ENCODE data around the gene WBP1. TPM values are rescaled to one million over a fixed set of nuclear protein-coding genes. Genes with fewer than 3 reads are reported as not detected.
"Not testable (repeated sequence)": the region's sequence is repeated elsewhere in the genome, so short reads cannot be mapped to it uniquely, and the experiment has no call there.

WBP1 gene
- total RNA-seq, 1 donor from 2014 or later = 27.1 TPM

DNA sequence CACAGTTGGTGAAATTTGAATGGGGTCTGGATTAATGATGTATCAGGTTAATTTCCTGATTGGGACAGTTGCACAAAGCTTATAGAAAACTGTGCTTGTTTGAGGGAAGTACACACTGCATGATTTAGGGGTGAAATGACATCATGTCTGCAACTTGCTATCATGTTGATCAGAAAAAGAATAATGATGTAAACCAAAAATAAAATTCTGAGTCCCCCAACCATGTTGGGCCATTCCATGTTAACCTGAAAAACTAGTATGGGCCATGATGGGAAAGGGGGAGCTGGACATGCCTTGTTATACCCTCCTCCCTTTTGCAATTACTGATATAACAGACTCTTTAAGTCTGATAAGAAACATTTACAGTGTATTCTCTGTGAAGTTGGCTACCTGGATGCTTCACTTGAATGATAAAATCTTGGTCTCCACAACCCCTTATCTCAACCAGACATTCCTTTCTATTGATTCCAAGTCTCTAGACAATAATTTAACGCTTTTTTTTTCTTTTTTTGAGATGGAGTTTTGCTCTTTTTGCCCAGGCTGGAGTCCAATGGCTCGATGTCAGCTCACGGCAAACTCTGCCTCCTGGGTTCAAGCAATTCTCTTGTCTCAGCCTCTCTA lies 7.6 kb upstream of the WBP1 start:
- Histone ChIP-seq H3K4me1 (ENCODE audit: control insufficient read depth in 3 of 3, insufficient read depth in 3 of 3, low read length in 3 of 3) (peaks cover 7 to 11% (median 7%) of the 10 kb centered on the region in 3 donors), H3K9ac (ENCODE audit: low read depth in 1 of 3, low read length in 3 of 3) (no peak overlapping the region), H3K27me3 (ENCODE audit: control insufficient read depth in 3 of 3, insufficient read depth in 3 of 3, low read length in 3 of 3) (no peaks in the 10 kb centered on the region), H3K4me3 (ENCODE audit: low read length in 3 of 3) (no peak overlapping the region), H3K9me3 (ENCODE audit: control insufficient read depth in 3 of 3, low read length in 3 of 3) (no peaks in the 10 kb centered on the region), H3K36me3 (ENCODE audit: control insufficient read depth in 3 of 3, insufficient read depth in 3 of 3, low read length in 3 of 3) (no peaks in the 10 kb centered on the region), H3K27ac (ENCODE audit: low read depth, low read length) (no peak overlapping the region)

DNA sequence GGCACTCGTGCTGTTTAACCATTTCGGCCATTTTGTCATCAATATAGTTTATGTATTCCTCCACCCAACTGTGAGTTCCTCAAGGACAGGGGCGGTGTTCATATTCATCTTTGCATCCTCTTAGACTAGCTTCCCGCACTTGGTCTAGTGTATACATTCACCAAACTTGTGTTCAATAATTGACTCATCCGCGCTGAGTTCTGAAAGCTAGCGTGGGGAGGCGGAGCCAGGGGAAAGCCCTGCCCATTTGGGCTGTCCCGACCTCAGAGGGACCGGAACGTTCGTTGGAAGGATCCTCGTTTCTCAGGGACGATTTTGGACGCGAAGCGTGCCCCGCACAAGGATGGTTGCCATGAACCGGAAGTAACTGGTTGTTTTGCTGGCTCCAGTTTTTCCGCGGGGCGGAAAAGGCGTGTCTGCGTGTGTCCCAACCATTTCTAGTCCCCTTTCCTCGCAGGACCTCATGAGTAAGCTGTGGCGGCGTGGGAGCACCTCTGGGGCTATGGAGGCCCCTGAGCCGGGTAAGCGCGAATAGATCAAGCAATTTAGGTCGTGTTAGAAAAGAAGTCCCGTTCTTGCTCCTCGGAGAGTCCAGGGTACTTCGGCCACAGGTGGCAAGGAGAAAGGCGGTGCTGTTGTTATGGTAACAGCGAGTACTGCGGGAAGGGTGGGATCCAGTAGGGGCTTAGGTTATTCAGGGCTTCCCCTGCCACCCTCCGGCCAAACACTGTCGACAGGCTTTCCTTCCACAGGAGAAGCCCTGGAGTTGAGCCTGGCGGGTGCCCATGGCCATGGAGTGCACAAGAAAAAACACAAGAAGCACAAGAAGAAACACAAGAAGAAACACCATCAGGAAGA lies 3.4 kb upstream of the WBP1 start, which contains the start of gene INO80B:
Gene INO80B (plus strand): TSS at position 434 of the 858 bp plus-strand sequence. CDS start 30 bp downstream, at position 464.
- Histone ChIP-seq H3K27me3 (ENCODE audit: control insufficient read depth in 3 of 3, insufficient read depth in 3 of 3, low read length in 3 of 3) (no peaks in the 10 kb centered on the region), H3K4me3 (ENCODE audit: low read length in 3 of 3) (peak within 1 kb of the TSS; percentile 86 to 97 (median 89)), H3K27ac (ENCODE audit: low read depth, low read length) (peak within 1 kb of the TSS; percentile 37), H3K9me3 (ENCODE audit: control insufficient read depth in 3 of 3, low read length in 3 of 3) (no peaks in the 10 kb centered on the region), H3K36me3 (ENCODE audit: control insufficient read depth in 3 of 3, insufficient read depth in 3 of 3, low read length in 3 of 3) (peaks cover 0 to 3% (median 3%) of the 10 kb centered on the region in 3 donors), H3K9ac (ENCODE audit: low read depth in 1 of 3, low read length in 3 of 3) (peak within 1 kb of the TSS; percentile 71 to 89 (median 88)), H3K4me1 (ENCODE audit: control insufficient read depth in 3 of 3, insufficient read depth in 3 of 3, low read length in 3 of 3) (peaks cover 26 to 41% (median 35%) of the 10 kb centered on the region in 3 donors)

DNA sequence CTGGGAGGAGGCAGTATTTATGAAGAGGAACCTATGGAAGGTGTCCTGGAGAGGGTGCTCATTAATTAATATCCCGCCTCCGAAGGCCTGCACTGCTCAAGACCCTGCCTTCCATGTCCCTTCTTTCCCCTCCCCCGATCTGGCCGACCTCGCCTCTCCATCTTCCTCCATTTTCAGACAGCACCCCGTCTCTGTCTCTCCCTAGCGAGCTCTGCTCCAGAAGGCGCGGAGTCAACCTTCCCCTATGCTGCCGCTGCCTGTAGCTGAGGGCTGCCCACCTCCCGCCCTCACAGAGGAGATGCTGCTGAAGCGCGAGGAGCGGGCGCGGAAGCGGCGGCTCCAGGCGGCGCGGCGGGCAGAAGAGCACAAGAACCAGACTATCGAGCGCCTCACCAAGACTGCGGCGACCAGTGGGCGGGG lies 1.1 kb upstream of the WBP1 start:
- Histone ChIP-seq H3K4me3 (ENCODE audit: low read length in 3 of 3) (peak overlapping the region; percentile 71 to 93 (median 92)), H3K27ac (ENCODE audit: low read depth, low read length) (peak overlapping the region; percentile 92), H3K27me3 (ENCODE audit: control insufficient read depth in 3 of 3, insufficient read depth in 3 of 3, low read length in 3 of 3) (no peaks in the 10 kb centered on the region), H3K4me1 (ENCODE audit: control insufficient read depth in 3 of 3, insufficient read depth in 3 of 3, low read length in 3 of 3) (peaks cover 26 to 41% (median 35%) of the 10 kb centered on the region in 3 donors), H3K9me3 (ENCODE audit: control insufficient read depth in 3 of 3, low read length in 3 of 3) (no peaks in the 10 kb centered on the region), H3K9ac (ENCODE audit: low read depth in 1 of 3, low read length in 3 of 3) (peak overlapping the region; percentile 60 to 95 (median 75)), H3K36me3 (ENCODE audit: control insufficient read depth in 3 of 3, insufficient read depth in 3 of 3, low read length in 3 of 3) (peaks cover 11 to 13% (median 13%) of the 10 kb centered on the region in 3 donors)

DNA sequence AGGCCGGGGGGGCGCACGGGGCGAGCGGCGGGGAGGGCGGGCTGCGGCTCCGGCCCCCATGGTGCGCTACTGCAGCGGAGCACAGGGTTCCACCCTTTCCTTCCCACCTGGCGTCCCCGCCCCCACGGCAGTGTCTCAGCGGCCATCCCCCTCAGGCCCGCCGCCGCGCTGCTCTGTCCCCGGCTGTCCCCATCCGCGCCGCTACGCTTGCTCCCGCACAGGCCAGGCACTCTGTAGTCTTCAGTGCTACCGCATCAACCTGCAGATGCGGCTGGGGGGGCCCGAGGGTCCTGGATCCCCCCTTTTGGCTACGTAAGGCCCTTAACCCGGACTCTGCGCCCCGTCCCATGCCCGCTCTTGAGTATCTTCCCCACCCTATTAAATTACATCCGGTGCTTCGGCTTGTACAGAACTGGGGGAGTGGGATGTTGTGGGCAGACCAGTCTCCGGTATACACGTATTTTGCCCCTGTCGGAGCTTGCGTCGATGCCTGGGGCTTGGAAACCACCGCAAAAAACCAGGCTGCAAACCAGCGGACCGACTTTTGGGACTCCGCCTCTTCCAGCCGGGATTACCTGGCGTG lies 598 bp upstream of the WBP1 start:
- Histone ChIP-seq H3K9me3 (ENCODE audit: control insufficient read depth in 3 of 3, low read length in 3 of 3) (no peaks in the 10 kb centered on the region), H3K4me1 (ENCODE audit: control insufficient read depth in 3 of 3, insufficient read depth in 3 of 3, low read length in 3 of 3) (peaks cover 26 to 41% (median 35%) of the 10 kb centered on the region in 3 donors), H3K27ac (ENCODE audit: low read depth, low read length) (peak overlapping the region; percentile 92), H3K27me3 (ENCODE audit: control insufficient read depth in 3 of 3, insufficient read depth in 3 of 3, low read length in 3 of 3) (no peaks in the 10 kb centered on the region), H3K9ac (ENCODE audit: low read depth in 1 of 3, low read length in 3 of 3) (peak overlapping the region; percentile 93 to 95 (median 94)), H3K4me3 (ENCODE audit: low read length in 3 of 3) (peak overlapping the region; percentile 92 to 95 (median 93)), H3K36me3 (ENCODE audit: control insufficient read depth in 3 of 3, insufficient read depth in 3 of 3, low read length in 3 of 3) (peaks cover 15 to 18% (median 18%) of the 10 kb centered on the region in 3 donors)

DNA sequence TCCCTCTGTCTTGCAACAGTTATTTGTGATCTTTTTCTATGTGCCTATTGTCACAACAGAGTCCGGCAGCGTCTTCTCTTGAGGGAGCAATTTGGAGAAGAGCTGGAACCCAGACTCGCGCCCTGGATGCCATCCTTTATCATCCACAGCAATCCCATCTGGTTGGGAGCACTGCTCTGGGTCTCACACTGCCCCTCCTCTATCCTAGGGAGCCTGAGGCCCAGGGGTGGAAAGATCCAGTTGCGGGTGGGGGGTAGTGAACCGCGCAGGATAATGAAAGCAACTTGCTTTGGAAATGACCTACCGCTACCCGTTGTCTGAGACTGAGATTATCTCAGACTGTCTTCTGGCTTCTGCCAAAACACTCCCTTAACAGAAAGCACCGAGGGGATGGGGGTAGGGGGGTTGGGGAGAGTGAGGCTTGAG lies 713 bp downstream of the WBP1 start:
- peaks cover 26 to 42% (median 35%) of the 10 kb centered on the region in 3 donors for H3K4me1 ChIP-seq (ENCODE audit: control insufficient read depth in 3 of 3, insufficient read depth in 3 of 3, low read length in 3 of 3)
- peak overlapping the region; percentile 94 to 99 (median 97) for H3K4me3 ChIP-seq (ENCODE audit: low read length in 3 of 3)
- peaks cover 20 to 24% (median 22%) of the 10 kb centered on the region in 3 donors for H3K36me3 ChIP-seq (ENCODE audit: control insufficient read depth in 3 of 3, insufficient read depth in 3 of 3, low read length in 3 of 3)
- no peaks in the 10 kb centered on the region for H3K9me3 ChIP-seq (ENCODE audit: control insufficient read depth in 3 of 3, low read length in 3 of 3)
- no peaks in the 10 kb centered on the region for H3K27me3 ChIP-seq (ENCODE audit: control insufficient read depth in 3 of 3, insufficient read depth in 3 of 3, low read length in 3 of 3)
- peak overlapping the region; percentile 17 for H3K27ac ChIP-seq (ENCODE audit: low read depth, low read length)
- H3K9ac ChIP-seq (ENCODE audit: low read depth in 1 of 3, low read length in 3 of 3) = peak overlapping the region; percentile 77 to 85 (median 78)

DNA sequence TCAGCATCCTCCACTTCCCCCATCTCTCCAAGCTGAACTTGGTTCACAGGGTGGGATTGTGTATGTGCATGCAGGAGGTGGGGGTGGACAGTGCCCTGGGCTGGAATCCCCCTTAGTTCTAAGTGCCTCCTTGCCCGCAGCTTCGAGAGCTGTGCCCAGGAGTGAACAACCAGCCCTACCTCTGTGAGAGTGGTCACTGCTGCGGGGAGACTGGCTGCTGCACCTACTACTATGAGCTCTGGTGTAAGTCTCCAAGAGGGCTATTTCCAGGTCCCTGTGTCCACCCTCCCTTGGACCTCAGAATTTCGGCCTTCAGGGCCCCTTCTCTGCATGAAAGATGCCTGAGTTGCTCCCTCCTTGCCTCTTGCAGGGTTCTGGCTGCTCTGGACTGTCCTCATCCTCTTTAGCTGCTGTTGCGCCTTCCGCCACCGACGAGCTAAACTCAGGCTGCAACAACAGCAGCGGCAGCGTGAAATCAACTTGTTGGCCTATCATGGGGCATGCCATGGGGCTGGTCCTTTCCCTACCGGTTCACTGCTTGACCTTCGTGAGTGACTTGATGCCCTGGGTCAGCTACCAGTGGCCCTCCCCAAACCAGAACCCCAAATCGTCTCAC lies 1.4 kb downstream of the WBP1 start:
- peak overlapping the region in 2 of 3 donors; percentile 10 to 20 for H3K4me3 ChIP-seq (ENCODE audit: low read length in 3 of 3)
- H3K27ac ChIP-seq (ENCODE audit: low read depth, low read length) = not testable (repeated sequence)

DNA sequence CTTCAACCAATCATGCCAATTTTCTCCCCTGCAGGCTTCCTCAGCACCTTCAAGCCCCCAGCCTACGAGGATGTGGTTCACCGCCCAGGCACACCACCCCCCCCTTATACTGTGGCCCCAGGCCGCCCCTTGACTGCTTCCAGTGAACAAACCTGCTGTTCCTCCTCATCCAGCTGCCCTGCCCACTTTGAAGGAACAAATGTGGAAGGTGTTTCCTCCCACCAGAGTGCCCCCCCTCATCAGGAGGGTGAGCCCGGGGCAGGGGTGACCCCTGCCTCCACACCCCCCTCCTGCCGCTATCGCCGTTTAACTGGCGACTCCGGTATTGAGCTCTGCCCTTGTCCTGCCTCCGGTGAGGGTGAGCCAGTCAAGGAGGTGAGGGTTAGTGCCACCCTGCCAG lies 1.9 kb downstream of the WBP1 start:
- Histone ChIP-seq H3K4me1 (ENCODE audit: control insufficient read depth in 3 of 3, insufficient read depth in 3 of 3, low read length in 3 of 3) (peaks cover 31 to 48% (median 36%) of the 10 kb centered on the region in 3 donors), H3K36me3 (ENCODE audit: control insufficient read depth in 3 of 3, insufficient read depth in 3 of 3, low read length in 3 of 3) (peaks cover 20 to 24% (median 22%) of the 10 kb centered on the region in 3 donors)
- not testable (repeated sequence) for H3K9ac ChIP-seq (ENCODE audit: low read depth in 1 of 3, low read length in 3 of 3); H3K4me3 ChIP-seq (ENCODE audit: low read length in 3 of 3); H3K27ac ChIP-seq (ENCODE audit: low read depth, low read length); H3K27me3 ChIP-seq (ENCODE audit: control insufficient read depth in 3 of 3, insufficient read depth in 3 of 3, low read length in 3 of 3); H3K9me3 ChIP-seq (ENCODE audit: control insufficient read depth in 3 of 3, low read length in 3 of 3)

More for the DNA sequence above, 1.4 kb downstream of the WBP1 start:
- not testable (repeated sequence) for H3K9ac ChIP-seq (ENCODE audit: low read depth in 1 of 3, low read length in 3 of 3); H3K27me3 ChIP-seq (ENCODE audit: control insufficient read depth in 3 of 3, insufficient read depth in 3 of 3, low read length in 3 of 3); H3K9me3 ChIP-seq (ENCODE audit: control insufficient read depth in 3 of 3, low read length in 3 of 3)
- Histone ChIP-seq H3K36me3 (ENCODE audit: control insufficient read depth in 3 of 3, insufficient read depth in 3 of 3, low read length in 3 of 3) (peaks cover 20 to 24% (median 22%) of the 10 kb centered on the region in 3 donors), H3K4me1 (ENCODE audit: control insufficient read depth in 3 of 3, insufficient read depth in 3 of 3, low read length in 3 of 3) (peaks cover 32 to 48% (median 37%) of the 10 kb centered on the region in 3 donors)

DNA sequence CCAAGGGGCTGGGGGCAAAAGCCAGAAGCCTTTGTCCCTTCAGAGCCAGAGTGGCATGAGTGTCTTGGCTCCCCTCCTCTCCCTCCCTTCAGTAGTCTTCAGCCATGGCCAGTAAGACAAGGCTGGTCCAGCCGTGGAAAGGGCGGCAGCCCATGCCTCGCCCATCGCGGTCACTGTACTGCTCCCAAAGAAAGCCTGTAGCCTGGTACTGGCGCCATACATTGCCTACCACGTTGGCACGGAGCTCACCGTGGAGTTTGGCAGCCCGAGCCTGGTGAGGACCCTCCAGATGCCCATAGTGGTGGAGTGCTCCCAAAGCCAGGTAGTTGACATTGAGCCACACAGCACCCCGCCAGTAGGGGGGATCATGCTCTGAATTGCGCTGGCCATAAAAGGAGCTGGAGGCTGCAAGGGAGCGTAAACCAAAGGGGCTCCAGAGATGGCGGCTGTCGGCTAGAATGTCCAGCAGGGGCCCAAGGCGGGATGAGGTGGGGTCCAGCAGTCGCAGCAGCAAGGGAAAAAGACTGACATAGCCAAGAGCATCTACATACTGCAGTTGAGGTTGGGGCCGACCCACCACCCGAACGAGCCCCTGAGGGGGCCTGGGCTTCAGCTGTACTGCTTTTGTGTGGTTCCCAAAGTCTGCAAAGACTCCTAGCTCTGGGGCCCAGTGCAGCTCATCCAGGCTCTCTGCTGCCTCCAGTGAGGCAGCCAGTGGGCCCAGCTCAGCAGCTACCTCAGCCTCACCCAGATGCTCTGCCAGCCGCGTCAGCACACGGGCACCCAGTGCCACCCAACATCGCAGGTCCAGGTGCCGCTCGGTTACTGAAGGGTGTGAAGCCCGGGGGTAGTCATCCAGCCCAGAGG lies 3.2 kb downstream of the WBP1 start:
- Histone ChIP-seq H3K9me3 (ENCODE audit: control insufficient read depth in 3 of 3, low read length in 3 of 3) (no peaks in the 10 kb centered on the region), H3K27me3 (ENCODE audit: control insufficient read depth in 3 of 3, insufficient read depth in 3 of 3, low read length in 3 of 3) (no peaks in the 10 kb centered on the region), H3K4me1 (ENCODE audit: control insufficient read depth in 3 of 3, insufficient read depth in 3 of 3, low read length in 3 of 3) (peaks cover 25 to 42% (median 30%) of the 10 kb centered on the region in 3 donors), H3K4me3 (ENCODE audit: low read length in 3 of 3) (no peak overlapping the region), H3K27ac (ENCODE audit: low read depth, low read length) (no peak overlapping the region), H3K36me3 (ENCODE audit: control insufficient read depth in 3 of 3, insufficient read depth in 3 of 3, low read length in 3 of 3) (peaks cover 20 to 23% (median 22%) of the 10 kb centered on the region in 3 donors), H3K9ac (ENCODE audit: low read depth in 1 of 3, low read length in 3 of 3) (no peak overlapping the region)

Data from skeletal muscle tissue (tissue), 4 donors.